CD4-positive, alpha-beta T cell (primary cell): ENCODE measurements around the gene CEP70. TPM values are rescaled to one million over a fixed set of nuclear protein-coding genes. Genes with fewer than 3 reads are reported as not detected.

ENCODE experiments used
- ATAC-seq: fragments of 200-7000 bp; cut with Tn5 transposase; one replicate; pipeline ENCODE4 v1.10.0; 2022; ENCODE audit warnings: mild to moderate bottlenecking; ENCODE audit not compliant: poor library complexity
- CTCF ChIA-PET: fragments of 350-600 bp; sonication (Branson Sonifier 250); formaldehyde crosslinking; loops from one replicate; lab custom pipeline; 2021; ENCODE audit warnings: antibody characterized with exemption, inconsistent platforms; lab: Charles Lee
- POLR2A ChIA-PET: fragments of 350-600 bp; sonication (Branson Sonifier 250); formaldehyde crosslinking; loops from one replicate; lab custom pipeline; 2021; ENCODE audit warnings: antibody characterized with exemption, inconsistent platforms; lab: Charles Lee
- DNase-seq, 14 experiments: peaks; one replicate each; pipeline ENCODE4 v3.0.0-alpha.2; 2013 to 2020; ENCODE audit warnings: mixed read lengths in 2 of 14
- H3K27ac ChIP-seq, 2 donors: one replicate each; pipeline versions ENCODE4 v1.5.1 to v1.7.0; 2013; ENCODE audit warnings: low read length in 2 of 2, low read depth in 1 of 2, mild to moderate bottlenecking in 1 of 2
- H3K27me3 ChIP-seq, 2 experiments: 1 replicate in 1 of 2; 2 replicates in 1 of 2; pipeline versions ENCODE4 v1.6.1 to v1.7.0; 2013; ENCODE audit warnings: low read length in 2 of 2, control low read depth in 1 of 2, mild to moderate bottlenecking in 1 of 2, moderate library complexity in 1 of 2; ENCODE audit not compliant: insufficient read depth in 2 of 2, control insufficient read depth in 1 of 2
- H3K36me3 ChIP-seq: one replicate; pipeline ENCODE4 v1.6.1; 2013; ENCODE audit warnings: low read length, control low read depth; ENCODE audit not compliant: insufficient read depth
- H3K4me1 ChIP-seq: one replicate; pipeline ENCODE4 v1.6.1; 2013; ENCODE audit warnings: low read length, control low read depth; ENCODE audit not compliant: insufficient read depth
- H3K4me3 ChIP-seq: one replicate; pipeline ENCODE4 v1.5.1; 2013; ENCODE audit warnings: mild to moderate bottlenecking, low read length, moderate library complexity
- H3K9me3 ChIP-seq, 2 experiments: 1 replicate in 1 of 2; 2 replicates in 1 of 2; pipeline versions ENCODE4 v1.6.1 to v1.7.0; 2013; ENCODE audit warnings: low read length in 2 of 2, mild to moderate bottlenecking in 2 of 2, control low read depth in 1 of 2, moderate library complexity in 1 of 2; ENCODE audit not compliant: control insufficient read depth in 1 of 2, insufficient read depth in 1 of 2
- H3K27ac Mint-ChIP-seq: one replicate; pipeline ENCODE4 v1.8.0; 2020; ENCODE audit warnings: mixed read lengths
- H3K27me3 Mint-ChIP-seq: one replicate; pipeline ENCODE4 v1.8.0; 2021; ENCODE audit warnings: mixed read lengths
- H3K36me3 Mint-ChIP-seq: one replicate; pipeline ENCODE4 v1.8.0; 2021; ENCODE audit warnings: low read depth, mixed read lengths
- H3K4me1 Mint-ChIP-seq: one replicate; pipeline ENCODE4 v1.8.0; 2021; ENCODE audit warnings: low read depth, mixed read lengths
- H3K4me3 Mint-ChIP-seq: one replicate; pipeline ENCODE4 v1.8.0; 2020; ENCODE audit warnings: mild to moderate bottlenecking, mixed read lengths
- H3K9me3 Mint-ChIP-seq: one replicate; pipeline ENCODE4 v1.8.0; 2020; ENCODE audit warnings: mixed read lengths
- intact Hi-C, 2 experiments: fragments of 100-400 bp; cut with DNase I in 1 of 2; cut with micrococcal nuclease in 1 of 2; formaldehyde crosslinking; loops; one replicate each; pipeline versions ENCODE4 v1.15.1 to v1.9.0; 2023 to 2025; cut with DNase I, micrococcal nuclease
- total RNA-seq, 174 experiments: library from RNA in 2 of 174; stranded (reverse) in 2 of 174; gene quantifications; one replicate each; pipeline ENCODE4 v1.2.3 and lab custom pipeline; 2021 to 2026
- TF ChIP-seq, protein P1 (sequence below): fragments of 200-600 bp; IDR thresholded peaks from one replicate; pipeline ENCODE4 v1.8.0; 2022; ENCODE audit warnings: antibody characterized with exemption, mild to moderate bottlenecking

Gene CEP70
- total RNA-seq, 2 experiments from 2014 or later: 21.5 to 23.0 TPM

DNA sequence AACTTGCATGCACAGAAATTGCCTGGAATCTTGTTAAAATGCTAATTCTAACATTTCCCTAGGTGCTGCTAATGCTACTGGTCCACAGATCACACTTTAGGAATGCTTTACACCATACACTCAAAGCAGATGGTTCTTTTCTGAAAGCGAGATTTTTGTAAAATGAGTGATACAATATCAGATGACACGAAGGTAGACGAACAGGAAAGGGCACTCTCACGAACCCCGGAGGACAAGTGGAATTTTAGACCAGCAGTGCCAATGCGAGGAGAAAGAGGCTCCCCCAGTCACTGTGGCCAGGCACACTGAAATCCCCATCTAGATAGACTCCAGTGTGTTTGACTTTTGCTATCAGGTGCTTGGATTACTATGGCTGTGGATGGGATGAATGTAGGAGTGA lies 35.5 kb upstream of the CEP70 start:
- H3K36me3 Mint-ChIP-seq: peaks cover 11% of the 10 kb centered on the region
- ChIA-PET POLR2A (no interaction called here), CTCF (no interaction called here)
- H3K27ac ChIP-seq: no peak overlapping the region
- ATAC-seq (no peak), DNase-seq (no peak)
- no peaks in the 10 kb centered on the region for H3K4me1 ChIP-seq
- intact Hi-C loops: no loop called here
- no peak overlapping the region for H3K27ac Mint-ChIP-seq
- no peaks in the 10 kb centered on the region for H3K36me3 ChIP-seq
- H3K4me3 ChIP-seq: no peak overlapping the region
- no peaks in the 10 kb centered on the region for H3K4me1 Mint-ChIP-seq
- H3K4me3 Mint-ChIP-seq: no peak overlapping the region
- no peaks in the 10 kb centered on the region for H3K9me3 Mint-ChIP-seq
- TF ChIP-seq, protein P1, sequence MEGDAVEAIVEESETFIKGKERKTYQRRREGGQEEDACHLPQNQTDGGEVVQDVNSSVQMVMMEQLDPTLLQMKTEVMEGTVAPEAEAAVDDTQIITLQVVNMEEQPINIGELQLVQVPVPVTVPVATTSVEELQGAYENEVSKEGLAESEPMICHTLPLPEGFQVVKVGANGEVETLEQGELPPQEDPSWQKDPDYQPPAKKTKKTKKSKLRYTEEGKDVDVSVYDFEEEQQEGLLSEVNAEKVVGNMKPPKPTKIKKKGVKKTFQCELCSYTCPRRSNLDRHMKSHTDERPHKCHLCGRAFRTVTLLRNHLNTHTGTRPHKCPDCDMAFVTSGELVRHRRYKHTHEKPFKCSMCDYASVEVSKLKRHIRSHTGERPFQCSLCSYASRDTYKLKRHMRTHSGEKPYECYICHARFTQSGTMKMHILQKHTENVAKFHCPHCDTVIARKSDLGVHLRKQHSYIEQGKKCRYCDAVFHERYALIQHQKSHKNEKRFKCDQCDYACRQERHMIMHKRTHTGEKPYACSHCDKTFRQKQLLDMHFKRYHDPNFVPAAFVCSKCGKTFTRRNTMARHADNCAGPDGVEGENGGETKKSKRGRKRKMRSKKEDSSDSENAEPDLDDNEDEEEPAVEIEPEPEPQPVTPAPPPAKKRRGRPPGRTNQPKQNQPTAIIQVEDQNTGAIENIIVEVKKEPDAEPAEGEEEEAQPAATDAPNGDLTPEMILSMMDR: no peak
- no peaks in the 10 kb centered on the region for H3K27me3 Mint-ChIP-seq
- H3K9me3 ChIP-seq: no peaks in the 10 kb centered on the region
- H3K27me3 ChIP-seq: no peaks in the 10 kb centered on the region

DNA sequence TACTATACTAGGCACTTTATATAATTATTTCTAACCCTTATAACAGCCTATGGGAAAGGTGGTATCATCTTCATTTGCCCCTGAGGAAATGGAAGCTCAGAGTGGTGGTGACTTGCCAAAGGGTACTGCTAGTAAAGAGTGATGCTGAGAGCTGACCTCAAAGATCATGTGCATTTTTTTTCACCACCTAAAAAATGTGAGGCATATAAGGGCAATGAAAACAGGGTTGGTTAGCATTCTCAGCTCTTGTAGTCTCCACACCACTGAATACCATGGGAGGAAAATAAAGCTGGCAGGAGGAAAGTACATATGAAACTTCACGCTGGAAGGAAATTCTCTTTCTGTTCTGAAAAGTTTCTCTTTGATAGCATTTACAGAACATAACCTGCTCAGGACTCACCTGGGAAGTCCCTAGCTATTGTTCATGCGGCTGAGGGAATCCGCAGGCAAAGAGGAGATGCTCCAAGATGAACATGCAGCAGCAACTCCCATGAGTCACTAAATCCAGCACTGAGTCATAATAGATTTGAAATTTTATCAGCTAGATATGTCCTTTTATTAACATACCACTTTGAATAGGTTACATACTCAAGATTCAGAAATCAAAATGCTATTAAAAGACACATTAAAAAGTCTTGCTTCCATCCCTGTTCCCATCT lies 31.8 kb upstream of the CEP70 start:
- H3K27ac ChIP-seq: no peak overlapping the region
- H3K9me3 ChIP-seq: no peaks in the 10 kb centered on the region
- H3K27me3 ChIP-seq: no peaks in the 10 kb centered on the region
- TF ChIP-seq, protein P1: no peak
- Mint-ChIP-seq H3K9me3 (no peaks in the 10 kb centered on the region), H3K36me3 (no peaks in the 10 kb centered on the region), H3K4me1 (no peaks in the 10 kb centered on the region), H3K4me3 (no peak overlapping the region), H3K27me3 (no peaks in the 10 kb centered on the region), H3K27ac (no peak overlapping the region)
- no peaks in the 10 kb centered on the region for H3K36me3 ChIP-seq
- no peak for DNase-seq
- intact Hi-C loops: no loop called here
- H3K4me1 ChIP-seq: no peaks in the 10 kb centered on the region
- CTCF ChIA-PET: interaction anchor here (1.9 kb wide), 1 partner anchor 297 kb away, joined by 6 read pairs; no protein-coding TSS in a partner anchor
- H3K4me3 ChIP-seq: no peak overlapping the region
- no peak for ATAC-seq
- POLR2A ChIA-PET: no interaction called here

DNA sequence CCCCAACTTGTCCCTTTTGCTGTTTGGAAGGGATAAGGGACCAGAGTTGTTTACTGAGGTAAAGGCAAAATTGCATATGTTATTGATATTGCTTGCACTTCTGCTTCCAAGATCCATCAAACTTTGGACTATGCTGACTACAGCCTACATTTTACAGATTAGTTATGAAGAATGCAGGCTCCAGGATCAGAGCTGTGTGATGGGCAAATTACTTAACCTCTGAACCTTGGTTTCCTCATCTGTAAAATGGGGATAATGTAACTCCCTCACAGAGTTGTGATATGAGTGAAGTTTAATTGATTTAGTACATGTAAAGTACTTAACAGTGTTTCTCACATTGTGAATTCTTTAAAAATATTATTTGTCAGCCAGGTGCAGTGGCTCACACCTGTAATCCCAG lies 30.5 kb upstream of the CEP70 start:
- ChIA-PET POLR2A (no interaction called here), CTCF (no interaction called here)
- no peaks in the 10 kb centered on the region for H3K9me3 Mint-ChIP-seq
- Histone ChIP-seq H3K9me3 (no peaks in the 10 kb centered on the region), H3K36me3 (no peaks in the 10 kb centered on the region), H3K4me3 (no peak overlapping the region), H3K27me3 (no peaks in the 10 kb centered on the region), H3K4me1 (no peaks in the 10 kb centered on the region), H3K27ac (no peak overlapping the region)
- ATAC-seq (no peak), DNase-seq (no peak)
- TF ChIP-seq, protein P1: no peak
- H3K27me3 Mint-ChIP-seq: no peaks in the 10 kb centered on the region
- H3K4me1 Mint-ChIP-seq: no peaks in the 10 kb centered on the region
- H3K4me3 Mint-ChIP-seq: no peak overlapping the region
- intact Hi-C loops: no loop called here
- no peak overlapping the region for H3K27ac Mint-ChIP-seq
- H3K36me3 Mint-ChIP-seq: no peaks in the 10 kb centered on the region
